IMR-90 (cell line): Measurements from ENCODE around the gene SNRNP27. TPM values are rescaled to one million over a fixed set of nuclear protein-coding genes. Genes with fewer than 3 reads are reported as not detected.

ENCODE experiments used
- ATAC-seq: fragments of 200-7000 bp; cut with Tn5 transposase; 2 replicates; pipeline ENCODE4 v1.9.1; 2020; ENCODE audit warnings: low read depth, mild to moderate bottlenecking, moderate library complexity
- BruUV-seq: library from RNA; stranded (reverse); fragments of 400-500 nt; replicated peaks from 2 replicates; lab custom pipeline; 2021; lab: Mats Ljungman, UMichigan
- CTCF ChIA-PET: fragments of 300-600 bp; formaldehyde crosslinking; extraction: SDS; loops from one replicate; lab custom pipeline; 2021; ENCODE audit warnings: antibody characterized with exemption; lab: Yijun Ruan, JAX
- POLR2A ChIA-PET: fragments of 300-600 bp; sonication (Branson Sonifier 250); formaldehyde crosslinking; loops from one replicate; lab custom pipeline; 2022; ENCODE audit warnings: antibody characterized with exemption; ENCODE audit not compliant: unreplicated experiment; lab: Charles Lee
- DNase-seq: peaks from one replicate; pipeline ENCODE4 v3.0.0; 2013
- H2AFZ ChIP-seq: replicated peaks from 2 replicates; pipeline ENCODE3; 2013; ENCODE audit warnings: low read length, mild to moderate bottlenecking; ENCODE audit not compliant: poor library complexity
- H2AK5ac ChIP-seq: 2 replicates; pipeline ENCODE4 v1.6.1; 2013; ENCODE audit warnings: low read depth, low read length, inconsistent platforms
- H2AK9ac ChIP-seq: replicated peaks from 2 replicates; pipeline ENCODE3; 2013; ENCODE audit warnings: mild to moderate bottlenecking, low read depth, low read length, moderate library complexity; ENCODE audit not compliant: poor library complexity
- H2BK120ac ChIP-seq: 2 replicates; pipeline ENCODE4 v1.6.1; 2013; ENCODE audit warnings: low read depth, low read length, inconsistent platforms
- H2BK15ac ChIP-seq: 3 replicates; pipeline ENCODE4 v1.6.1; 2013; ENCODE audit warnings: low read depth, low read length, inconsistent platforms
- H2BK20ac ChIP-seq: 2 replicates; pipeline ENCODE4 v1.6.1; 2013; ENCODE audit warnings: low read depth, mild to moderate bottlenecking, inconsistent platforms, low read length, moderate library complexity
- H2BK5ac ChIP-seq: 2 replicates; pipeline ENCODE4 v1.6.1; 2013; ENCODE audit warnings: mild to moderate bottlenecking, low read depth, low read length, inconsistent platforms; ENCODE audit not compliant: poor library complexity, severe bottlenecking
- H3K14ac ChIP-seq: replicated peaks from 2 replicates; pipeline ENCODE4 v1.6.1; 2013; ENCODE audit warnings: low read depth, low read length, inconsistent platforms
- H3K18ac ChIP-seq: 2 replicates; pipeline ENCODE4 v1.6.1; 2013; ENCODE audit warnings: low read depth, low read length, control low read depth
- H3K23ac ChIP-seq: 2 replicates; pipeline ENCODE4 v1.6.1; 2013; ENCODE audit warnings: low read depth, low read length, inconsistent platforms
- H3K27ac ChIP-seq: 2 replicates; pipeline ENCODE4 v1.5.1; 2013; ENCODE audit warnings: mild to moderate bottlenecking, control low read depth, low read length; ENCODE audit not compliant: insufficient read depth
- H3K27me3 ChIP-seq: 2 replicates; pipeline ENCODE4 v1.6.1; 2013; ENCODE audit warnings: low read length; ENCODE audit not compliant: control insufficient read depth, insufficient read depth
- H3K36me3 ChIP-seq: 2 replicates; pipeline ENCODE4 v1.6.1; 2013; ENCODE audit warnings: low read length, mixed read lengths; ENCODE audit not compliant: control insufficient read depth, insufficient read depth
- H3K4ac ChIP-seq: 2 replicates; pipeline ENCODE4 v1.6.1; 2013; ENCODE audit warnings: low read depth, low read length, inconsistent platforms
- H3K4me1 ChIP-seq: 2 replicates; pipeline ENCODE4 v1.6.1; 2013; ENCODE audit warnings: low read length, mixed read lengths; ENCODE audit not compliant: control insufficient read depth, insufficient read depth
- H3K4me2 ChIP-seq: 2 replicates; pipeline ENCODE4 v1.6.1; 2013; ENCODE audit warnings: low read depth, mild to moderate bottlenecking, control low read depth, low read length, moderate library complexity
- H3K4me3 ChIP-seq: 2 replicates; pipeline ENCODE4 v1.5.1; 2013; ENCODE audit warnings: low read depth, mild to moderate bottlenecking, control low read depth, low read length, moderate library complexity; ENCODE audit not compliant: insufficient read depth
- H3K56ac ChIP-seq: 2 replicates; pipeline ENCODE4 v1.6.1; 2013; ENCODE audit warnings: low read length, inconsistent platforms; ENCODE audit not compliant: insufficient read depth; ENCODE audit errors: extremely low read depth
- H3K79me1 ChIP-seq, 2 experiments: 2 replicates each; pipeline ENCODE4 v1.6.1; 2013; ENCODE audit warnings: low read length in 2 of 2, inconsistent platforms in 1 of 2, low read depth in 1 of 2
- H3K9ac ChIP-seq: 2 replicates; pipeline ENCODE4 v1.6.1; 2013; ENCODE audit warnings: low read depth, low read length, control low read depth
- H3K9me1 ChIP-seq: 2 replicates; pipeline ENCODE4 v1.6.1; 2013; ENCODE audit warnings: low read length, inconsistent platforms; ENCODE audit not compliant: insufficient read depth
- H3K9me3 ChIP-seq: 2 replicates; pipeline ENCODE4 v1.6.1; 2013; ENCODE audit warnings: low read length; ENCODE audit not compliant: control insufficient read depth, insufficient read depth
- H4K20me1 ChIP-seq: 2 replicates; pipeline ENCODE4 v1.6.1; 2013; ENCODE audit warnings: low read length, inconsistent platforms; ENCODE audit not compliant: insufficient read depth
- H4K5ac ChIP-seq: 2 replicates; pipeline ENCODE4 v1.6.1; 2013; ENCODE audit warnings: mild to moderate bottlenecking, low read depth, low read length, control low read depth
- H4K8ac ChIP-seq, 2 experiments: 2 replicates each; pipeline ENCODE4 v1.6.1; 2013; ENCODE audit warnings: low read depth in 2 of 2, low read length in 2 of 2, control low read depth in 1 of 2, inconsistent platforms in 1 of 2
- H4K91ac ChIP-seq: 2 replicates; pipeline ENCODE4 v1.6.1; 2013; ENCODE audit warnings: low read depth, low read length, inconsistent platforms; ENCODE audit not compliant: insufficient read depth
- BHLHE40 ChIP-seq: fragments of 150-350 bp; IDR thresholded peaks from 2 replicates; pipeline ENCODE4 v1.6.1; 2016; ENCODE audit warnings: mild to moderate bottlenecking, low read depth, low read length
- CEBPB ChIP-seq: IDR thresholded peaks from 2 replicates; pipeline ENCODE4 v1.6.1; 2012; ENCODE audit warnings: low read depth, low read length, improper control_type of control experiment
- CTCF ChIP-seq: conservative IDR thresholded peaks from 2 replicates; pipeline ENCODE4 v1.5.1; 2012; ENCODE audit warnings: mild to moderate bottlenecking, low read depth, low read length, improper control_type of control experiment
- ELK1 ChIP-seq: fragments of 150-350 bp; IDR thresholded peaks from 2 replicates; pipeline ENCODE4 v1.6.1; 2016; ENCODE audit warnings: low read depth, mild to moderate bottlenecking, low read length, moderate library complexity, borderline replicate concordance
- MAFK ChIP-seq: IDR thresholded peaks from 2 replicates; pipeline ENCODE4 v1.6.1; 2012; ENCODE audit warnings: low read depth, low read length, improper control_type of control experiment
- MAZ ChIP-seq: IDR thresholded peaks from 2 replicates; pipeline ENCODE4 v1.6.1; 2012; ENCODE audit warnings: low read depth, mild to moderate bottlenecking, low read length, improper control_type of control experiment, moderate library complexity, borderline replicate concordance
- MXI1 ChIP-seq: IDR thresholded peaks from 2 replicates; pipeline ENCODE4 v1.6.1; 2012; ENCODE audit warnings: low read depth, mild to moderate bottlenecking, low read length, moderate library complexity, borderline replicate concordance
- RAD21 ChIP-seq: IDR thresholded peaks from 2 replicates; pipeline ENCODE4 v1.6.1; 2012; ENCODE audit warnings: low read length, improper control_type of control experiment
- RFX5 ChIP-seq: IDR thresholded peaks from 2 replicates; pipeline ENCODE4 v1.8.0; 2012; ENCODE audit warnings: low read depth, mild to moderate bottlenecking, low read length, moderate library complexity
- SMC3 ChIP-seq: fragments of 150-350 bp; IDR thresholded peaks from 2 replicates; pipeline ENCODE4 v1.6.1; 2016; ENCODE audit warnings: low read depth, mild to moderate bottlenecking, antibody characterized with exemption, low read length, moderate library complexity
- USF2 ChIP-seq: fragments of 150-350 bp; IDR thresholded peaks from 2 replicates; pipeline ENCODE4 v1.6.1; 2017; ENCODE audit warnings: mild to moderate bottlenecking, antibody characterized with exemption, low read length, low read depth
- WGBS, 2 experiments: methylation state at CpG; one replicate each; pipeline versions ENCODE4 v1.1.5 to v1.1.7; 2013; ENCODE audit warnings: missing lambda C conversion rate in 2 of 2; ENCODE audit not compliant: insufficient read length in 1 of 2; ENCODE audit errors: extremely low coverage in 2 of 2; 5-methylcytosine and 5-hydroxymethylcytosine counted together
- dilution Hi-C: fragments of 300-500 bp; cut with HindIII; formaldehyde crosslinking; loops from one replicate; pipeline ENCODE4 v1.14.3; 2018; ENCODE audit warnings: low sequenced_read_pairs; ENCODE audit not compliant: unreplicated experiment
- in situ Hi-C: fragments of 300-500 bp; cut with MboI; formaldehyde crosslinking; loops from 3 replicates; pipeline ENCODE4 v1.14.3; 2019; ENCODE audit warnings: low sequenced_read_pairs, inconsistent platforms, mixed read lengths
- intact Hi-C: fragments of 100-400 bp; cut with micrococcal nuclease; formaldehyde crosslinking; loops from 2 replicates; pipeline ENCODE4 v1.10.0; 2022
- polyA plus RNA-seq, 3 experiments: library from polyadenylated mRNA; depleted of rRNA; stranded (reverse); fragments of >200 nt; gene quantifications; 2 replicates each; pipeline ENCODE4 v1.2.3, GENCODE V29; 2012; ENCODE audit warnings: low replicate concordance in 1 of 3
- total RNA-seq: library from RNA; depleted of rRNA; stranded (reverse); fragments of >200 nt; gene quantifications from 2 replicates; pipeline ENCODE4 v1.2.3, GENCODE V29; 2012

Gene SNRNP27
- total and polyA plus RNA-seq, 2 of the 4 experiments (the other 2 are of a cell fraction) = 8.8 to 48.3 TPM

- no peak overlapping the region for H2BK20ac ChIP-seq
- H3K4me1 ChIP-seq = no peaks in the 10 kb centered on the region
- no peak overlapping the region for H2BK5ac ChIP-seq
- no peaks in the 10 kb centered on the region for H3K27me3 ChIP-seq
- no peaks in the 10 kb centered on the region for H3K9me3 ChIP-seq
- no peak for ATAC-seq
- no peak overlapping the region for H4K5ac ChIP-seq
- H3K18ac ChIP-seq = no peak overlapping the region
- H2AK5ac ChIP-seq = no peak overlapping the region
- DNase-seq = peak; percentile 58
- H3K23ac ChIP-seq = no peak overlapping the region
- no CpG with 5 or more reads among the region's 2 CpGs for WGBS, 2 experiments
- no peak overlapping the region for H3K56ac ChIP-seq
- no peak overlapping the region for H3K4me2 ChIP-seq
- dilution Hi-C loops = no loop called here
- H2BK120ac ChIP-seq = no peak overlapping the region
- no peak overlapping the region for H2BK15ac ChIP-seq
- POLR2A ChIA-PET = interaction anchor here (0.5 kb wide), 1 partner anchor 182 kb away, joined by 6 read pairs; no protein-coding TSS in a partner anchor
- no peak overlapping the region for H4K91ac ChIP-seq
- no peak overlapping the region for H2AK9ac ChIP-seq
- no peaks in the 10 kb centered on the region for H3K9me1 ChIP-seq
- no peaks in the 10 kb centered on the region for H4K20me1 ChIP-seq
- in situ Hi-C loops = loop anchor here (25.0 kb wide), 1 partner anchor 325 kb away; the partner anchor contains the start of gene TIA1
- H2AFZ ChIP-seq = no peak overlapping the region
- no peak overlapping the region for H3K14ac ChIP-seq
- H3K36me3 ChIP-seq = peaks cover 6% of the 10 kb centered on the region
- intact Hi-C loops = loop anchor here (5.0 kb wide), 1 partner anchor 390 kb away; the partner anchor contains the start of gene FAM136A
- H3K79me1 ChIP-seq = peaks cover 1 to 11% of the 10 kb centered on the region in 2 experiments; a peak in 3 of 4 replicates
- no peak overlapping the region for H3K27ac ChIP-seq
- H3K9ac ChIP-seq = no peak overlapping the region
- no peak overlapping the region for H3K4ac ChIP-seq
- no TSS peak for BruUV-seq
- no peak overlapping the region for H3K4me3 ChIP-seq
- no peak overlapping the region for H4K8ac ChIP-seq
- CTCF ChIA-PET = interaction anchor here (0.6 to 2.7 kb wide), 9 partner anchors 83 to 346 kb away, joined by 3 to 7 read pairs (median 4); partner anchors contain the start of gene PCYOX1
- TF ChIP-seq MAFK (no peak), CEBPB (no peak), USF2 (no peak), RFX5 (no peak), BHLHE40 (no peak), MXI1 (no peak), CTCF (peak; percentile 71), SMC3 (peak; percentile 78), ELK1 (no peak), MAZ (no peak), RAD21 (peak; percentile 80)
Measured at GRCh38 chr2:69911985-69912563, 18.3 kb downstream of the SNRNP27 start.
